ENCODE data around the gene PTK7. TPM values are rescaled to one million over a fixed set of nuclear protein-coding genes. Genes with fewer than 3 reads are reported as not detected.

The PTK7 gene
- total RNA-seq, 1 experiment from 2014 or later, result 165 TPM

- TF ChIP-seq, protein P1, sequence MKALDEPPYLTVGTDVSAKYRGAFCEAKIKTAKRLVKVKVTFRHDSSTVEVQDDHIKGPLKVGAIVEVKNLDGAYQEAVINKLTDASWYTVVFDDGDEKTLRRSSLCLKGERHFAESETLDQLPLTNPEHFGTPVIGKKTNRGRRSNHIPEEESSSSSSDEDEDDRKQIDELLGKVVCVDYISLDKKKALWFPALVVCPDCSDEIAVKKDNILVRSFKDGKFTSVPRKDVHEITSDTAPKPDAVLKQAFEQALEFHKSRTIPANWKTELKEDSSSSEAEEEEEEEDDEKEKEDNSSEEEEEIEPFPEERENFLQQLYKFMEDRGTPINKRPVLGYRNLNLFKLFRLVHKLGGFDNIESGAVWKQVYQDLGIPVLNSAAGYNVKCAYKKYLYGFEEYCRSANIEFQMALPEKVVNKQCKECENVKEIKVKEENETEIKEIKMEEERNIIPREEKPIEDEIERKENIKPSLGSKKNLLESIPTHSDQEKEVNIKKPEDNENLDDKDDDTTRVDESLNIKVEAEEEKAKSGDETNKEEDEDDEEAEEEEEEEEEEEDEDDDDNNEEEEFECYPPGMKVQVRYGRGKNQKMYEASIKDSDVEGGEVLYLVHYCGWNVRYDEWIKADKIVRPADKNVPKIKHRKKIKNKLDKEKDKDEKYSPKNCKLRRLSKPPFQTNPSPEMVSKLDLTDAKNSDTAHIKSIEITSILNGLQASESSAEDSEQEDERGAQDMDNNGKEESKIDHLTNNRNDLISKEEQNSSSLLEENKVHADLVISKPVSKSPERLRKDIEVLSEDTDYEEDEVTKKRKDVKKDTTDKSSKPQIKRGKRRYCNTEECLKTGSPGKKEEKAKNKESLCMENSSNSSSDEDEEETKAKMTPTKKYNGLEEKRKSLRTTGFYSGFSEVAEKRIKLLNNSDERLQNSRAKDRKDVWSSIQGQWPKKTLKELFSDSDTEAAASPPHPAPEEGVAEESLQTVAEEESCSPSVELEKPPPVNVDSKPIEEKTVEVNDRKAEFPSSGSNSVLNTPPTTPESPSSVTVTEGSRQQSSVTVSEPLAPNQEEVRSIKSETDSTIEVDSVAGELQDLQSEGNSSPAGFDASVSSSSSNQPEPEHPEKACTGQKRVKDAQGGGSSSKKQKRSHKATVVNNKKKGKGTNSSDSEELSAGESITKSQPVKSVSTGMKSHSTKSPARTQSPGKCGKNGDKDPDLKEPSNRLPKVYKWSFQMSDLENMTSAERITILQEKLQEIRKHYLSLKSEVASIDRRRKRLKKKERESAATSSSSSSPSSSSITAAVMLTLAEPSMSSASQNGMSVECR (CRISPR knock-in tag; IDR thresholded peaks at IDR 0.05; ENCODE audit: borderline replicate concordance), result no peak
- TF ChIP-seq NFE2L1 (CRISPR knock-in tag; IDR thresholded peaks at IDR 0.05) (no peak), TCF7 (CRISPR knock-in tag; IDR thresholded peaks at IDR 0.05; ENCODE audit: low read depth) (no peak)
- TF ChIP-seq, protein P2, sequence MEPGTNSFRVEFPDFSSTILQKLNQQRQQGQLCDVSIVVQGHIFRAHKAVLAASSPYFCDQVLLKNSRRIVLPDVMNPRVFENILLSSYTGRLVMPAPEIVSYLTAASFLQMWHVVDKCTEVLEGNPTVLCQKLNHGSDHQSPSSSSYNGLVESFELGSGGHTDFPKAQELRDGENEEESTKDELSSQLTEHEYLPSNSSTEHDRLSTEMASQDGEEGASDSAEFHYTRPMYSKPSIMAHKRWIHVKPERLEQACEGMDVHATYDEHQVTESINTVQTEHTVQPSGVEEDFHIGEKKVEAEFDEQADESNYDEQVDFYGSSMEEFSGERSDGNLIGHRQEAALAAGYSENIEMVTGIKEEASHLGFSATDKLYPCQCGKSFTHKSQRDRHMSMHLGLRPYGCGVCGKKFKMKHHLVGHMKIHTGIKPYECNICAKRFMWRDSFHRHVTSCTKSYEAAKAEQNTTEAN (CRISPR knock-in tag; IDR thresholded peaks at IDR 0.05), result no peak
Observed at GRCh38 chr6:43199912-43200311, 123.8 kb downstream of the PTK7 start (continued).

GRCh38 chr6:43200541-43200940, 124.4 kb downstream of the PTK7 start:
- CTCF ChIA-PET, result interaction anchor here (1.3 kb wide), 1 partner anchor 29 kb away, joined by 3 read pairs; the partner anchor contains the start of gene DNPH1
- POLR2A ChIA-PET, result no interaction called here

GRCh38 chr6:43202451-43202850, 126.3 kb downstream of the PTK7 start:
- H3K9me3 Mint-ChIP-seq, result no peaks in the 10 kb centered on the region
- ATAC-seq (no peak), DNase-seq (ENCODE audit: low spot score) (no peak)
- H3K27me3 Mint-ChIP-seq (ENCODE audit: low read depth), result no peaks in the 10 kb centered on the region; the same call in 1 of the 2 replicates
- no peaks in the 10 kb centered on the region for H3K4me1 Mint-ChIP-seq
- H3K4me3 Mint-ChIP-seq, result no peak overlapping the region
- CTCF ChIA-PET, result no interaction called here
- POLR2A ChIA-PET, result interaction anchor here (0.6 kb wide), 1 partner anchor 95 kb away, joined by 3 read pairs; no protein-coding TSS in a partner anchor
- TF ChIP-seq MXD4 (CRISPR knock-in tag; IDR thresholded peaks at IDR 0.05; ENCODE audit: borderline replicate concordance), result no peak
- no peak for TF ChIP-seq HMGA2 (CRISPR knock-in tag; IDR thresholded peaks at IDR 0.05)
- no peak for TF ChIP-seq NR2C2 (CRISPR knock-in tag; IDR thresholded peaks at IDR 0.05)
- no peak for TF ChIP-seq JUN (CRISPR knock-in tag; IDR thresholded peaks at IDR 0.05)
- no peak for TF ChIP-seq CBFB (CRISPR knock-in tag; IDR thresholded peaks at IDR 0.05; ENCODE audit: low read depth)
- TF ChIP-seq, protein P3, sequence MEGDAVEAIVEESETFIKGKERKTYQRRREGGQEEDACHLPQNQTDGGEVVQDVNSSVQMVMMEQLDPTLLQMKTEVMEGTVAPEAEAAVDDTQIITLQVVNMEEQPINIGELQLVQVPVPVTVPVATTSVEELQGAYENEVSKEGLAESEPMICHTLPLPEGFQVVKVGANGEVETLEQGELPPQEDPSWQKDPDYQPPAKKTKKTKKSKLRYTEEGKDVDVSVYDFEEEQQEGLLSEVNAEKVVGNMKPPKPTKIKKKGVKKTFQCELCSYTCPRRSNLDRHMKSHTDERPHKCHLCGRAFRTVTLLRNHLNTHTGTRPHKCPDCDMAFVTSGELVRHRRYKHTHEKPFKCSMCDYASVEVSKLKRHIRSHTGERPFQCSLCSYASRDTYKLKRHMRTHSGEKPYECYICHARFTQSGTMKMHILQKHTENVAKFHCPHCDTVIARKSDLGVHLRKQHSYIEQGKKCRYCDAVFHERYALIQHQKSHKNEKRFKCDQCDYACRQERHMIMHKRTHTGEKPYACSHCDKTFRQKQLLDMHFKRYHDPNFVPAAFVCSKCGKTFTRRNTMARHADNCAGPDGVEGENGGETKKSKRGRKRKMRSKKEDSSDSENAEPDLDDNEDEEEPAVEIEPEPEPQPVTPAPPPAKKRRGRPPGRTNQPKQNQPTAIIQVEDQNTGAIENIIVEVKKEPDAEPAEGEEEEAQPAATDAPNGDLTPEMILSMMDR (IDR thresholded peaks at IDR 0.05), result no peak
- no peak for TF ChIP-seq NFATC4 (CRISPR knock-in tag; IDR thresholded peaks at IDR 0.05)
- no peak for TF ChIP-seq ZNF416 (CRISPR knock-in tag; IDR thresholded peaks at IDR 0.05)
- no peak for TF ChIP-seq ZNF232 (CRISPR knock-in tag; IDR thresholded peaks at IDR 0.05)
- TF ChIP-seq, protein P4, sequence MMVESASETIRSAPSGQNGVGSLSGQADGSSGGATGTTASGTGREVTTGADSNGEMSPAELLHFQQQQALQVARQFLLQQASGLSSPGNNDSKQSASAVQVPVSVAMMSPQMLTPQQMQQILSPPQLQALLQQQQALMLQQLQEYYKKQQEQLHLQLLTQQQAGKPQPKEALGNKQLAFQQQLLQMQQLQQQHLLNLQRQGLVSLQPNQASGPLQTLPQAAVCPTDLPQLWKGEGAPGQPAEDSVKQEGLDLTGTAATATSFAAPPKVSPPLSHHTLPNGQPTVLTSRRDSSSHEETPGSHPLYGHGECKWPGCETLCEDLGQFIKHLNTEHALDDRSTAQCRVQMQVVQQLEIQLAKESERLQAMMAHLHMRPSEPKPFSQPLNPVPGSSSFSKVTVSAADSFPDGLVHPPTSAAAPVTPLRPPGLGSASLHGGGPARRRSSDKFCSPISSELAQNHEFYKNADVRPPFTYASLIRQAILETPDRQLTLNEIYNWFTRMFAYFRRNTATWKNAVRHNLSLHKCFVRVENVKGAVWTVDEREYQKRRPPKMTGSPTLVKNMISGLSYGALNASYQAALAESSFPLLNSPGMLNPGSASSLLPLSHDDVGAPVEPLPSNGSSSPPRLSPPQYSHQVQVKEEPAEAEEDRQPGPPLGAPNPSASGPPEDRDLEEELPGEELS (CRISPR knock-in tag; IDR thresholded peaks at IDR 0.05), result no peak
- TF ChIP-seq IRF1 (CRISPR knock-in tag; IDR thresholded peaks at IDR 0.05), result no peak
- TF ChIP-seq, protein P5, sequence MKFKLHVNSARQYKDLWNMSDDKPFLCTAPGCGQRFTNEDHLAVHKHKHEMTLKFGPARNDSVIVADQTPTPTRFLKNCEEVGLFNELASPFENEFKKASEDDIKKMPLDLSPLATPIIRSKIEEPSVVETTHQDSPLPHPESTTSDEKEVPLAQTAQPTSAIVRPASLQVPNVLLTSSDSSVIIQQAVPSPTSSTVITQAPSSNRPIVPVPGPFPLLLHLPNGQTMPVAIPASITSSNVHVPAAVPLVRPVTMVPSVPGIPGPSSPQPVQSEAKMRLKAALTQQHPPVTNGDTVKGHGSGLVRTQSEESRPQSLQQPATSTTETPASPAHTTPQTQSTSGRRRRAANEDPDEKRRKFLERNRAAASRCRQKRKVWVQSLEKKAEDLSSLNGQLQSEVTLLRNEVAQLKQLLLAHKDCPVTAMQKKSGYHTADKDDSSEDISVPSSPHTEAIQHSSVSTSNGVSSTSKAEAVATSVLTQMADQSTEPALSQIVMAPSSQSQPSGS (CRISPR knock-in tag; IDR thresholded peaks at IDR 0.05; ENCODE audit: borderline replicate concordance, low read depth), result no peak
- no peak for TF ChIP-seq ATF1 (CRISPR knock-in tag; IDR thresholded peaks at IDR 0.05)
- no peak for TF ChIP-seq MAX (CRISPR knock-in tag; IDR thresholded peaks at IDR 0.05)
- no peaks in the 10 kb centered on the region for H3K36me3 Mint-ChIP-seq
- H3K27ac Mint-ChIP-seq, result no peak overlapping the region

More at GRCh38 chr6:43200541-43200940, 124.4 kb downstream of the PTK7 start:
- H3K36me3 Mint-ChIP-seq, result no peaks in the 10 kb centered on the region
- ATAC-seq (no peak), DNase-seq (ENCODE audit: low spot score) (no peak)
- H3K4me3 Mint-ChIP-seq, result no peak overlapping the region
- no peak overlapping the region for H3K27ac Mint-ChIP-seq
- H3K4me1 Mint-ChIP-seq, result no peaks in the 10 kb centered on the region
- TF ChIP-seq TP53 (CRISPR knock-in tag; IDR thresholded peaks at IDR 0.05), result no peak
- H3K9me3 Mint-ChIP-seq, result no peaks in the 10 kb centered on the region
- H3K27me3 Mint-ChIP-seq (ENCODE audit: low read depth), result no peaks in the 10 kb centered on the region

All from WTC11 (cell line).